Activated gamma-delta T cell treated with anti-CD3 and anti-CD28 coated beads, Interleukin-2, amount 50 U/mL, for 16 hours (primary cell): ENCODE measurements around the gene NUP88.
"Not testable (repeated sequence)": the region's sequence is repeated elsewhere in the genome, so short reads cannot be mapped to it uniquely, and the experiment has no call there.

Experiments
- DNase-seq: peaks from one replicate; pipeline ENCODE4 v3.0.0-alpha.2; 2020; ENCODE audit warnings: low read depth

NUP88 gene

GRCh38 chr17:5419356-5419958 is at the start of gene NUP88:
Gene NUP88 (minus strand): TSS chr17:5419662. CDS start chr17:5419650, 12 bp downstream.
- DNase-seq, result peak; percentile 94

DNA sequence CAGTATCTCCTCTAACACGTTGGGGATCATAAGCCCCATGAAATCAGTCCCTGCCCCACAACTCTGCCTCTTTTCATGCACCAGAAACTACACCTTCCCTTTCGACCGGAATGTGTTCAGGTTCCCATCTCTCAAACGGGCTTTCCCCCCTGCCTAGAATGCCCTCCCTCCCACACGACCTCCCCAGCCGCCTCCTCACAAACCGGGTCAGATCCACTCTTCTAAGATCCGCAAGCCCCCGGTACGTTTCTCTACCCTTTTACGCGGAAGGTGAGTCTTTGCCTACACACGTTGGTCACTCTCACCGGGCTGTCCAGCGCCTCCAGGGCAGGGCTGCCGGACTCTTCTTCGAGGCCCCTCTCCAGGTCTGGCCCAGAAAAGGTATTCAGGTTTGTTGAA is 48.6 kb upstream of the NUP88 start:
- DNase-seq, result no peak

- no peak for DNase-seq
These were observed 48.0 kb upstream of the NUP88 start for GRCh38 chr17:5467416-5467815.

DNA sequence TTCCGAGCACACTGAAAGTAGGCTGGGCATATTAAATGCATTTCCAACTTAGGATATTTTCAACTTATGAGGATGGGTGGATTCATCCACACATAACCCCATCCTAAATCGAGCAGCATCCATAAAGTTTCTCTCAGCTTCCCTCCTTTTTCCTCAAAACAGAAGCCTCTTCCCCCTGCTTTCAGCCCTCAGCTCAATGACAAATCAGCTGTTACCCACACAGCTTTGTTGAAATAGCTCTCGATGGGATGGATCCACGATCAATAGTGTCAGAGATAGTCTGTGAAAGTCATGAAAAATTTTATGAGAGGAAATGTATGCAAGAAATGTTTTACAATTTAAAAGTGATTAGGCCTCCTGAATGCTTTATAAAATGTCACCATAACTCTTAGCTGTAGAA is 46.8 kb upstream of the NUP88 start:
- no peak for DNase-seq

DNA sequence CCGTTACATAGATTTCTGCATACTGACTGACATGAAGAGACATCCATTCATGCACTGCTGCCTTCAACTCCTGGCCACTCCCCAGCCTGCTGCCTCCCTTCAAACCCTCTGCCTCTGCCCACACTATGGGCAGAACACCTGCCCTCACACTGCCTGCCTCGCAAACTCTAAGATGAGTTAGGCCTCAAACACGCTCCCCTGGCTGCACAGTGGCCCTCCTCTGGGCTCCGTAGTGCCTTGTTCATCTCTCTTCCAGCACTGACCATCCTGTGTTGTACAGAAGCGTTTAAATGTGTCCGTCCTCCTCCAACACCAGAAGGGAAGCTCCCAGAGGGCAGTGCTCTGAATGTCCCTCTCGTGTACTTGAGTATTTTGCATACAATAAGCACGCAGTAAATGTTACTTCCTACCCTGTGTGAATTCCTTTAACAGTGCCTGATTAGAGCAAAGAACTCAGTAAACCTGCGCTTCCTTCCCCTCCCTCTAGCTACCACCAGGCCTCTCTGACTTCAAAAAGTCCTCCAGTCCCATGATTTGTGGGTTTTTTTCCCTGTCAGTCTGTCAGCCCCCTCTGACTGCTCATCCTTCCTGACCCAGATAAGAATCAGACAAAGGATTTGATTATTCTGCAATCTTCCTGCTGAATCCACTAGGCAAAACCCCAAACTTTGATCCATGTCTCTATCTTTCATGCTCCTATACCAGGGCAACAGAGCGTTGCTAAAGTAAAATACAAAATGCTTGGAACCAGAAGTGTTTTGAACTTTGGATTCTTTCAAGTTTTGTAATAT is 45.5 kb upstream of the NUP88 start:
- no peak for DNase-seq

DNA sequence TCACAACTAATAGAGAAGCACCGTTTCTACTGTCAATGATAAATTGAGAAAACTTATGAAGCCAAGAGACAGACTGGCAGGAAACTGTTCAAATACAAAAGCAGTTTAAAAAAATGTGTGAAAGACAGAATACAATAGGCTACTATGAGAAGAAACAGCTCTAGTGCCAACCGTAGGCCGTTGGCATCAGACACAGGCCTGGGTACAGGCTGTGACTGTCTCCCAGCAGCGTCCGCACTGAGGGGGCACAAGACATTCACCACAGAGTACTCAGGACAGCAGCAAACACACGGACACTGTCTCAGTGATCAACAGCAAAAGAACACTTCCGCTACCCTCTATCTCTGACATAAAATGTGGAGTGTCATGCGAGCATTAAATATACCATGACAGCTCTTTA is 27.3 kb upstream of the NUP88 start:
- DNase-seq, result no peak

DNA sequence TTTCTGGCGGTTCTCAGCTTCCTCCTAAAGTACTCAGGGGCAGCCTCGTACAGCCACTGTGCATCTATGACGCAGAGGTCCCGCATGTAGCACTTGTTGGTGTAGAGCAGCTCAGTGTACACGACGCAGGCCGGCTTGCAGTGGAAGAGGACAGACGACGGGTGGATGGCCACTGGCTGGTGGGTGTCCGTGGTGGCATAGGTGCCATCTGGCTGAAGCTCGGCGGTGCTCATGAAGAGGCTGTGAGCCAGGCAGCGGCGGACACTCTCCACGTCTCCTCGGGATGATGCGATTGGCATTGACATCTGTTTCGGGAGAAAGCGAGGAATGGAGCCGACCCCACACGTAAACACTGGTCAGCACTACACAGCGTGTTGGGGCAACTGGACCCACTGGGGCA is 24.7 kb upstream of the NUP88 start:
- DNase-seq, result no peak

GRCh38 chr17:5443728-5444127 is 24.3 kb upstream of the NUP88 start:
- DNase-seq, result no peak

GRCh38 chr17:5439446-5439764 is 19.9 kb upstream of the NUP88 start:
- no peak for DNase-seq

DNA sequence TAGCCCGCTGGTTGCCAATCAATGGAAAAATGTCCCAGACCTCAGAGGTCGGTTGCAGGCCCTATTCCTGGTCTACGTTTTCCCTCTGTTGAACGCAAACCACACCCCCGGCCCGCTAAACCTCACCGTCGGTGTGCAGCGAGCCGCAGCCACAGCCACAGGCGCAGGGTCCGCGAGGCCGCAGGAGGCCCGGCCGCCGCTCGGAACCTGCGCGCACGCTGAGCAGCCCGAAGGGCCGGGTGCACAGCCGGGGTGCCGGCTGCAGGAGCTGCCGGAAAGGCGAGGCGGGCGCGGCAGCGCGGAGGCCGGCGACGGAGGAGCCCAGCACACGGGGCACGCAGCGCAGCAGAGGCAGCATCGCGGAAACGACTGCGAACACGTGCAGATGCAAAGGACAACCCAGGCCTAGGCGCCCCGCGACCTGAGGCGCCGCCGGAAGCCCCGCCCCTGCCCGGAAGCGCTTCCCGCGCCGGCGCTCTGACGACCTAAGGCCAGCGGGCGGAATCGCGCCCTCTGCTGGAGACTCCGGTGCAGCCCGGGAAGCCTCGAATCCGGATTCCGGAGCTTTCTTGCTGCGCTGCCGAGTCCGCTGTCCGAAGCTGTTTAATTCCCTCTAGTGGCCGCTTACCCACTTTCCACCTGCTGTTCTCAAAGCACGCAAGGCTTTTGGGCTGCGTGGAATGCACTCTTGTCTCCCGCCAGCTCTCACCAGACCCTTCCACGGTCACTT is 19.4 kb upstream of the NUP88 start, which contains the start of gene C1QBP:
Gene C1QBP, minus strand, starts transcription at position 440 of the 730 bp plus-strand sequence. Its CDS starts 82 bp downstream, at position 358.
- peak; percentile 88 for DNase-seq

- no peak for DNase-seq
These were observed 18.4 kb upstream of the NUP88 start for GRCh38 chr17:5437721-5438317.

DNA sequence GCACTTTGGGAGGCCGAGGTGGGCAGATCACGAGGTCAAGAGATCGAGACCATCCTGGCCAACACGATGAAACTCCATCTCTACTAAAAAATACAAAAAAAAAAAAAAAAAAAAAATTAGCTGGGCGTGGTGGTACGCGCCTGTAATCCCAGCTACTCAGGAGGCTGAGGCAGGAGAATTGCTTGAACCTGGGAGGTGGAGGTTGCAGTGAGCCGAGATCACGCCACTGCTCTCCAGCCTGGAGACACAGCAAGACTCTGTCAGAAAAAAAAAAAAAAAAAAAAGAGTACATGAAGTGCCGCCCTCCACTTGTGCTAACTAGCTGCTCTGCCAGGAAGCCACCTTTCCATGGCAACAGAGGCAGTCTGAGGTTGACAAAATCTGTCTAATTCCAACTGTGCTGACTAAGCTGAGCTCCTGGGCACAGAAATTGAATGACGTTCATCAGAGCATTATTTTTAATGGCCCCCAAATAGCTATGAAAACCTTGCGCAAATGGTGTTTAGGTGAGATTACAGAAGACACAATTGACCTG is 16.4 kb upstream of the NUP88 start:
- not testable (repeated sequence) for DNase-seq

DNA sequence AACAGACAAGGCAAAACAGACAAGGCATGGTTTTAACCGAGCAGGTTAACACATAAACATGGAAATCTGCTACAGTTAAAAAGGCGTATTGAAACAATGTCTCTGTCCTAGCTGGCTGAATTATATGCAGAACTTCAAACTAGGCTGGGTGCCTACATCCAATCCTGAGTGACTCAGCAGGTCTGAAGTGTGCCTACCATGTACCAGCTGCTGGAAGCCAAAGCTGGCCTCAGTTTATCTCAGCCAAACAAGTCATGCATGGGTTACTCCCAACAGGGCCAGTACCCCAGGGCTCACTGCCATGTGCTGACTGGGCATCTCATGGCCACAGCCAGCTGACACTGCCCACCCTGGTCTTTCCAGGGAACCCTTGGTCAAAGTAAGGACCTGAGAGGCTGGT is 15.5 kb upstream of the NUP88 start:
- no peak for DNase-seq

DNA sequence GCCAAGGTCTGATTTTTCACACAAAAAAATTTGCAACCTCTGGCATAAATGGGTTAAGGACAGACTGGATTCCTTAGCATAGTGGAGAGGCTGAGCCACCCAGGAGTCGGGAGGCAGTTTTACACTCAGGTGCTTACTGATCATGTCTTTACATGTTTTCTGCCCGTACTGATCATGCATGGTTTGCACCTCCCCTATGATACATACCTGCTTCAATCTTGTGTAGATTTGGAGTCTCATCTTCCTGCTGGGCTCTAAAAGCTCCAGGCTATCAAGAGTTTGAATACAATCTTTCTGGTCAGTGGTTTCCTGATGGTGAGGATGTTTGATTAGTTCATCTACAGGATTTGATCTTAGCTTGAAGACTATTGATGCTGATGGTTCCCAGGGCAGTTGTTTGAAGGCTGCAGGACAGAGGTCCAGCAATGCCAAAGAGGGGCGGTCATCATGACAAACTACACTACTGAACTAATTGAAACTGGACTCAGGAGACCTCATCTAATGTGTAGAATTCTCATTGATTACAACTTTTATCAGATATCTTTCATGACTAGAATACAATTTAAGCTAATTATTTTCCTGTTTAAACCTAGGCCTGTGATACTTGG is 12.6 kb upstream of the NUP88 start:
- no peak for DNase-seq

GRCh38 chr17:5431234-5431633 is 11.8 kb upstream of the NUP88 start:
- not testable (repeated sequence) for DNase-seq

DNA sequence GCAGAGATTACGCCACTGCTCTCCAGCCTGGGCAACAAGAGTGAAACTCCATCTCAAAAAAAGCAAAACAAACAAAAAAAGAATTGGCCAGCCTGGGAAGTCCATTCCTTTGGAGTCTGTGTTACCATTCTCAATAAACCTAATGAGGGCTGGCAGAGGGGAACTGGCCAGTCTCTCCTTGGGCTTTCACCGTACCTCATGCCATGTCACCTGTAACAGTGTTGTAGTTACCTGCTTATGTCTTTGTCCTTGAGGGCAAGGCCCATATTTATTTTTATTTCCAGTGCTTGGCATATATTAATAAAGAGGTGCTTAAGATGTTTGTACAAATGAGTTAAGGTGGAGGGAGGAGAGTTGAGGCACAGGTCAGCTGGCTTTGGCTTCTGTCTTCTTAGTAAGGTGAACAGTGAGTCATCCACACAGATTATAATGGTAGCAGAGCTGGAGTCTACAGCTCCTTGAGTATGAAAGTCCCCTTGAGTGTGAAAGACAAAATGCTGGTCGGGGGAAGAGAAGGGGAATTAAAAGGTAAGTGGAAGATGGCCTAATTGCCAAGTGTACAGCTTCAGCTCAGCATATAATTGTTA is 11.0 kb upstream of the NUP88 start:
- no peak for DNase-seq

DNA sequence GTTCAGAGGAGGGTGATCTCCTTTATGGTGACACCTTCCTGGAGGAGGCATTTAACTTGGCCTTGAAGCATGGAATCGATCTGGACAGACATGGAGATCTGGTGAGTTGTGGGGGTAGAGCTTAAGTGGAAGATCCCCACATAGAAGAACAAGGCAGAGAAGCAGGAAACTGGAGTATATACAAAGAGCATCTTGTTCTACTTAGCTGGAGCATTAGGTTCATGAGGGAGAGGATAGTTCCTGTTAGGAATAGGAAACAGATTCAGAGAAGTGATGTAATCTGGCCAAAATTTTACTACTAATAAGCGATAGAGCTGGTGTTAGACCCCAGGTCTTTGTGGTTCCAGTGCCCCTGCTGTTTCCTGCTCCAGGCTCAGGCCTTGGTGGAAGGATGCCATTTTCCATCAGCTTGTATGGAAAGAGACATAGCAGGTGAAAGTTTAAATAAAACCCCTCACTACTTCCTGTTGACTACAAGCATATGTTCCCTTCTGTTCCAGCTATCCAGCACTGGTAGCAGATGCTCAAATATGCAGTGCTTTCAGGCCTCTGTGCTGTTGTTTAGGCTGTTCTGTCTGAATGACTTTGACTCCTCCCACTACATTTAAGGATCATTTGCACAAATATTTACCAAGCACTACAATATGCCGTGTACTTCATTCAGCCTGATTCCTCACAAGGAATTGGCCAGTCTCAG is 9.9 kb upstream of the NUP88 start:
- no peak for DNase-seq

- no peak for DNase-seq
These were observed 6.4 kb upstream of the NUP88 start for GRCh38 chr17:5425826-5426225.

DNA sequence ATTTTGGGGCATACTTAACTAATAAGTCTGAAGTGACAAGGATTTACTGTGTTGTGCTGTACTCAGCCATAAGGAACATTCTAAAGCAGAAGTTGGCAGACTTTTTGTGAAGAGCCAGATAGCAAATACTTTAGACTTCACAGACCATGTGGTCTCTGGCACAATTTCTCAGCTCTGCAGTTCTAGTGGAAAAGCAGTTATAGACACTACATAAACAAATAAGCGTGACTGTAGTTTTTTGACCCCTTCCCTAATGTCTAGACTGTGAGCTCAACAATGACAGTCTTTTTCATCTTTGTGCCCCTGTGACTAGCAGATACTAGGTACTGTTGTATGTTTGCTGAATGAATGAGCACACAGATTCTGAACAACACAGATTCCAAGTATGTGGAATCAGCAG is 5.4 kb upstream of the NUP88 start:
- DNase-seq, result no peak

GRCh38 chr17:5422505-5422904 is 3.0 kb upstream of the NUP88 start:
- DNase-seq, result no peak
